Activated T-cell treated with anti-CD3 and anti-CD28 coated beads, Interleukin-2, amount 50 U/mL, for 1 hour (primary cell): ENCODE results near the gene LMAN1.

Experiments used
- DNase-seq: peaks from one replicate; pipeline ENCODE4 v3.0.0-alpha.2; 2020

Gene LMAN1

DNA sequence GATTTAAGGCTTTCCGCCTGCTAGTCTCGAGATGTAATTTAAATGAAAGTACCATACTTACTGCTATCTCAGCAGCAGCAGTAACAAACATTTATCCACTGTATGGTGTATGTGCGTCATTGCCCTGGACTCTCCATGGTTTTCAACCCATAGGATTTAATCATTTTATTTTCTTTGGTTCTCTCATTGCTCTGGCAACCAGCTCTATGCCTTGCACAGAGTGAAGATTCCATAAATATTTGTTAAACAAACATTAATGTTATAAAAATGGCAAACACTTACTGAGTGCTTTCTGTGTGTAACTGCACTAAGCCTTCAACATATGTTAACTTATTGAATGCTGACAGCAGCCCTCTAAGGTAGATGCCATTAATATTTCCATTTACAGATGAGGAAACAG, 1.3 kb upstream of the LMAN1 start:
- DNase-seq = no peak

DNA sequence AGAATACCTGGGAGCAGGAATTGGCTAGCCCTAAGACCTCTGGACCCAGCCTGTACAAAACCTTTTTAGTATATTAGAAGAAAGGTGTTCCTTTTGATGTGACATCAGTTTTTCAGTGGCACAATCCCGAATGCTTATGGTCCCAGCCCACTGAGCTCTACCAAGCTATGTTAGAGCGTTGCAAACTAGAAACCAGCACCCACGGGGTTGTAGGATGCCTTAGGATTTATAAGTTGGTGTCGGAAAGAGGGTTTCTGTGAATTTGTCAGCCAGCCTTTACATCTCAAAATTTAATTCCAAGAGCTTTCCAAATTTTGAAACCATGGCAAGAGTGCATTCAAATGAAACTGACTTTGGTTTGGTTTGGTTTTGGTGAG, 499 bp upstream of the LMAN1 start:
- DNase-seq = no peak

DNA sequence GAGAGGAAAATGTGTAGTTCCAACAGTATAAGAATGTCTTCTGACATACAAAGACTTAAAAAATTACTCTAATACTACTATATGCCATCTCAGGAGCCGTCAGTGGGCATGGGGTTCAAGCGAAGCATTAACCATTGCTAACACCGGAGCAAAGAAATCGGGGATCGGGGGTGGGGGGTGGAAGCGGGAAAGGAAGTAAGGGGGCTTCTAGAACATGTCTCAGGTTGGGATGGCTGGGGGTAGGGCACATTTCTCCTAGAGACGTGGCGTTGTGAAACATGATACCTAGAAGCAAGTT, 702 bp downstream of the LMAN1 start:
- no peak for DNase-seq

DNA sequence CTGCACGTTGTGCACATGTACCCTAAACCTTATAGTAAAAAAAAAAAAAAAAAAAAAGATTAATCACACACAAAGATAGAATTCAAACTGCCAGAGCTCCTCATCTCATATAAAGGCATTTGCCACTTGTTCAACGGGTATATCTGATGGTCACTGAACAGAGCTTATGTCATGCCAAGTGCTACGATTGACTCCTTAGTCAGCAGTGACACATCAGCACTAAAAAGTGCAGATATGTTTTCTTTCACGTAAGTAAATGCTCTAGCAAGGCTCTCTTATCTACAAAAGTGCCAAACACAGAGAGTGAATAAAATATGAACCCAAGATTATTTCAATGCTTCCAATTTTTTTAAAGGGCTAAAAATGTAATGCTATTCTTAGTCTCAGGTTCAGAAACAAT, 1.1 kb downstream of the LMAN1 start:
- no peak for DNase-seq

DNA sequence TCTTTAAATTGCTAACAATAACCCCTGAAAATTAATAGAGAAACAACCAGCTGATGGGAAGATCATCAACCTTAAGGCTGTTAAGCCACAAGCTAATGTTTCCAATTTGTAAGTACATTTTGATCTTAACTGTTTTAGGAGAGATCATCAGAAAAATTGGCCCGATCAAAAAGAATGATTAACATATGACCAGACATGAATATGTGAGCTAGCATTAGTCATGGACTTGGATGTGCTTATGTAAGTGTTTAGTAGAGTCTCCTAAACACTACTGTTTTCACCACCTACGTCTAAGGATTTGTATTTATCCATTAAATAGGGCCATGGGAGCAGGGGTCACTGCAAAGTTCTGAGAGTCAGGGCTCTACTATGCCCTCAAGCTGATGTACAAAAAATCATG, 4.3 kb downstream of the LMAN1 start:
- DNase-seq = no peak

DNA sequence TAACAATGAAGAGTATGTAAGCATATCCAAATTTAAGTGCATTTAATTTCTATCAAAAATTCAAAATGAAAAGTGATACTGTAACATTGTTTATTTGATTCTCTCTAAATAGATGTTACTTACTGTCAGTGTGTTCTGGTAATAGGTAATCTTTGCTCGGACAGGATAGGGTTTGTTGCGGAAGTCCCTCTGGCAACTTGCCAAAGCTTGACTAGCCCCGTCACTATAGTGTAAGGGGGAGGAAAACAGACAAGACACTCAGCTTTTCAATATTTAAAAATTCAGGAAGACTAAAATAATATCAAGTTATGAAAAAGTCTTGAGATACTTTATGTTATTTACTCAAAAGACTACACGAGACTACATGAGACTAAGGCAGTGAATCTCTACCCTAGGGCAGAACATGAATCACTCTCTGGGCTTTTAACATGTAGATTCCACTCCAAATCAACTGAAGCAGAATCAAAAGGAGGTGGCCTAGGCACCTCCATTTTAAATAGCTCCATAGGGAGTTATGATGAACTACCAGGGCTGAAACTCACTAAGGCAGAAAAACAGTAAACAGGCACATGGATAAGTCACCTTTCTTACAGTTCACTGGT, 5.9 kb downstream of the LMAN1 start:
- no peak for DNase-seq

DNA sequence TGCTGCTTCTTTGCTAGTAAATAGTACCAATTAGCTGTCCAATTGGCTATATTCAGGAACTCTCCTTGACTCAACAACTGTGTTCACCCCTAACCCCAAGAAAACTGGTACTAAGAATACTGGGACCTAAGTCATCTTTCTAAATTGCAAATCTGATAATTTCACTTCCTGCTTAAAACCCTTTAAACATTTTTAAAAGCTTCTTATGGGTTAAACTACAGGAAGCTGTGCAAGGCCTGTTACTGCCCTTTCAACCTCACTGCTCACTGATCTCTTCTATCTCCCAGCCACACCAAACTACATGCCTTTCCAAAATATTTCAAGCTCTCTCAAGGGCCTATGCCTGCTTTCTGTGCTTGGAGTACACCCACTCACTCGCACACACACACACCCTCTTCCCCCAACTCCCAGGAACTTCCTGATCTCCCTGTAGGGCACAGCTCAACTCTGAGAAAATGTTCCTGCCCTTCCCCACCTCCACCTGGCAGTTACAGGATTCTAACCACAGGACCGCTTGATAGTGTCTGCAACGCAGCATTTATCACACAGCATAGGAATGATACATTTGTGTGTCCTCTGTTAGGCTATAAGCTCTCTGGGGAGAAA, 6.7 kb downstream of the LMAN1 start:
- DNase-seq = no peak

DNA sequence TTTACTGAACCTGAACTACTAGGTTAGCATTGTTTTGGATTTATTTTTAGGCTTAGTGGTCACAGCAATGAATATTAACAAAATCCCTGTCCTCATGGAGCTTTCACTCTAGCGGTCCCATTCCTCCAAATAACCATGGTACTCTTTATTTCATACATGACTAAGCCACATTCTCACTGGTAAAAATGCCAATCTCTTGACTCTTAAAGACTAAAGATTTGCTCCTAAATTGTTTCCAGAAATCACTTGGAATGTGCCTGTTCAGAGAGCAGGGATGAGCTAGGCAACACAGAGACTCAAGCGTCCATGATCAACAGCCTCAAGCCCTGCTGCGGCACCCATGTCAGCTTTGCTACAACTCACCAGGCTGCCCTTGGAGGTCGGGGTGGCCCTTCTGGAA, 13.5 kb downstream of the LMAN1 start:
- no peak for DNase-seq

DNA sequence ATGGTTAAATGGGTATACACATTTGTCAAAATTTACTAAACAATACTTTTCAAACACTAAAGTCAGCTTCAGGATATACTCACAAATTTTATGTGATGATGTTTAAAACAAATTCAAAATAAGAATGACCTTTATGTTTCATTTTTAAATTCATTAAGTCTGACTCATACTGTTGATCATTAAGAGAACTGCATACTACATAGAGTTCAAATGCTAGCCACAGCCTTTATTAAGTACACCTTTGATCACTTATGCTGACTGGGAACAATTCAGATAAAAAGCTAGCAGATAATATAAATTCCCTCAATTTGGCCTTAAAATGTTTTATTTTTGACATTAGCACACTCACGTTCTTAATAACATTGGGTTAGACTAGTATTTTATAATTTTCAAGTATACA, 14.1 kb downstream of the LMAN1 start:
- no peak for DNase-seq

DNA sequence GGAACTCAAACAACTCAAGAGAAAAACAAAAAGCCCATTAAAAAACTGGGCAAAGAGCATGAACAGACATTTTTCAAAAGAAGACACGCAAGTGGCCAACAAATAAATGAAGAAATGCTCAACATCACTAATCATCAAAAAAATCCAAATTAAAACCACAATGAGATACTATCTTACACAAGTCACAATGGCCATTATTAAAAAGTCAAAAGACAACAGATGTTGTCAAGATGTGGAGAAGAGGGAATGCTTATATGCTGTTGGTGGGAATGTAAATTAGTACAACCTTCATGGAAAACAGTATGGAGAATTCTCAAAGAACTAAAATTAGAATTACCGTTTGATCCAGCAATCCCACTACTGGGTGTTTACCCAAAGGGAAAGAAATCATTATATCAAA, 15.1 kb downstream of the LMAN1 start:
- DNase-seq = no peak

DNA sequence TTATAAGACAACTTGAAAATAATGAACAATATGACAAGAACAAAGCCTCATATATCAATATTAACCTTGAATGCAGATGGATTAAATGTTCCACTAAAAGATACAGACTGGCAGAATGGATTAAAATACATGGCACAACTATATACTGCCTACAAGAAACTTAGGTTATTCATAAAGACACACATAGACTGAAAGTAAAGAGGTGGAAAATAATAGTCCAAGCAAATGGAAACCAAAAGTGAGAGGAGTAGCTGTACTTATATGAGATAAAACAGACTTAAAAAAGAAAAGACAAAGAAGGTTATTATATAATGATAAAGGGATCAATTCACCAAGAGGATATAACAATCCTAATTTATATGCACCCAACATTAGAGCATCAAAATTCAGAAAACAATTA, 18.2 kb downstream of the LMAN1 start:
- DNase-seq = no peak

DNA sequence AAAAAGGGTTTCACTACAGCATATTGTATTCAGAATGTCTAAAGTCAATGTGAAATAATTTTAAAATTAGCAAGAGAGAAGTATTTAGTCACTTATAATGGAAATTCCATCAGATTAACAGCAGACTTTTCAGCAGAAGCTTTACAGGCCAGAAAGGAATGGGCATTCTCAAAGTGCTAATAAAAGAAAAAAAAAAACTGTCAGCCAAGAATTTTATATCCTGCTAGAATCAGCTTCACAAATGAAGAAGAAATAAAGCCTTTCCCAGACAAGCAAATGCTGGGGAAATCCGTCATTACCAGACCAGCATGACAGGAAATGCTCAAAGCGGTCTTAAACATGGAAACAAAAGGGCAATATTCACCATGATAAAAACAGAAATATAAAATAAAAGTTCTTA, 18.8 kb downstream of the LMAN1 start:
- no peak for DNase-seq

DNA sequence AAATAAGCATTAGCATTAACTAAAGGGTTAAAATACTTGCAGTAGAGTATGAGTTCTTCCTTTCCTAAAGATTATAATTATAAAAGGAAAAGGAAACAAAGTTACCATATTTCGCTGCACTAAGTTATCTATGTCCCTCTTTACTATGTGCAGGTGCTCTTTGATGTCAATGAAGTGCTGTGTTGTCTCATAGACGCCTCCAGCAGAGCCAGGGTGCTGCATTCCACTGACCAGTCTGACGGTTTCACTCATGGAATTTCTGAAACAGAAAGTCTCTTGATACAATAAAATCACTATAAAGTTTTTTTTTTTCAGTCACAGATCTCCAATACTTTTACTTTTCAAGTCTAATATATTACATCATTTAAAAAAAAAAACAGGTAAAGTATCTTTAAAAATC, 26.1 kb downstream of the LMAN1 start:
- DNase-seq = no peak

DNA sequence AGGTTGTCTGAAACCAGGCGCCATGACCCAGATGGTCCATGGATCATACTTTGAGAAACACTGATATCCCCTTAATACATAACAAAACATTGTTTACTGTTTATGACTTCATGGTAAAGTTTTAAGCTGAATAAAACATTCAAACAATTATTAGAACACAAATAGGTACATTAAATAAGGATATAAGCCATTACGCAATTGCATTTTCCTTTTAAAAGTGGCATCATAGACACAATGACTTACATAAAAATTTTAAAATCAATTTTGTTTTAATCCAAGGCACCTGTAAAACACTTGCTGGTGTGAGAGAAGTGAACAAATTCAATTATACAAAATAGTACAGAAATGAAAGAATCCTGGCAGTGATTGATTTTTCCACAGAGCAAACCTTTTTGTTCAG, 30.4 kb downstream of the LMAN1 start:
- DNase-seq = no peak

DNA sequence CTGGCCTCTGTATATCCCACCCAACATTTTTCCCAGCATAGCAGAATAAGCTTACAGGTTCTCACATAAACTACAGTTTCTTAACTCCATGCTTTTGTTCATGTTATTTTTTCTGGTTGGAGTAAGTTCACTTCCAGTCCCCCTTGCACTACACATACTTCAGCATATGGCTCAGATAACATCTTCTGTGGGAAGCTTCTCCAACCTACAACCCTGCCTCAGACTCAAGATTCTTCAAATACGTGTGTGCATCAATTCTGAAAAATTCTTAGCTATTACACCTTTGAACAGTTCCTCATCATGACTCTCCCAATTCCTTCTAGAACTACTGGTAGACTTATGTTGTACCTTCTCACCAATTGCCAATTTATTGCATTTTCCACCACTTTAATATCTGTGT, 33.1 kb downstream of the LMAN1 start:
- no peak for DNase-seq

DNA sequence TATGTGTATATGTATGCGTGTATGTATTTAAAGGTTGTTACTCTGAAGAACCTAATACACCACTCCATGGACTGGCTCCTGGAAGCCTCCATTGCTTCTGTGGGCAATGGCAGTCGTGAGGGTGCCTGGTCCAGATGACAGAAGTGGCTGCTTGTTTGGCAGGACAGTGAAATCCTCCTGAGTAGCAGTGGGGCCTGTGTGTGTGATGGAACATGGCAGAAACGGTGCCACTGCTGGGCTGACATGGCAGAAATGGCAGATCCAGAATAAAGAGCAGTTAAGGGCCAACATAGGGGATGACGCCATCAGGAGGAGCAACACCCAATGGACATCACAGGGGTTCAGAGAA, 34.5 kb downstream of the LMAN1 start:
- DNase-seq = no peak

DNA sequence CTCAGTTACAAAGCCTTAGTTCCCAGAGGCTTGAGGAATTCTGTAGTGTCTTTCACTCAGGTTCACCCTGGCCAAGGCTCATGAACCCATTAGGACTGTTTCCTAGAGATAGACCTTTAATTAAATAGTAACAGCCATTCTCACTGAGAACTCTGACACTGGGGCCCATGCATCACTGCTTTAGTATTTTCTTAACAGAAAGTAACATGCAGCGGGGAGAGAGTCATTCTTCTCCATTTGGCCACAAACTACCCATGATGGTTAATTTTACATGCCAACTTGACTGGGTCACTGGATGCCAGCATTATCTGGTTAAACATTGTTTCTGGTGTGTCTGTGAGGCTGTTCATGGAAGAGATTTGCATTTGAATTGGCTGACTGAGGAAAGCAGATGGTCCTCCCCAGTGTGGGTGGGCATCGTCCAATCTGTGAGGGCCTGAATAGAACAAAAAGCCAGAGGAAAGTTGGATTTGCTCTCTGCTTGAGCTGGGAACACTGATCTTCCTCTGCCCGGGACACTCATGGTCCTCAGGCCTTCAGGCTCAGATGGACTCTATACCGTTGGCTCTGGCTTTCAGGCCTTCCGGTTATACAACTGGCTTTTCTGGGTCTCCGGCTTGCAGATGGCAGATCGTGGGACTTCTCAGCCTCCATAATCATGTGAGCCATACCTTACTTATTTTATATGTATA, 35.0 kb downstream of the LMAN1 start:
- DNase-seq = no peak

DNA sequence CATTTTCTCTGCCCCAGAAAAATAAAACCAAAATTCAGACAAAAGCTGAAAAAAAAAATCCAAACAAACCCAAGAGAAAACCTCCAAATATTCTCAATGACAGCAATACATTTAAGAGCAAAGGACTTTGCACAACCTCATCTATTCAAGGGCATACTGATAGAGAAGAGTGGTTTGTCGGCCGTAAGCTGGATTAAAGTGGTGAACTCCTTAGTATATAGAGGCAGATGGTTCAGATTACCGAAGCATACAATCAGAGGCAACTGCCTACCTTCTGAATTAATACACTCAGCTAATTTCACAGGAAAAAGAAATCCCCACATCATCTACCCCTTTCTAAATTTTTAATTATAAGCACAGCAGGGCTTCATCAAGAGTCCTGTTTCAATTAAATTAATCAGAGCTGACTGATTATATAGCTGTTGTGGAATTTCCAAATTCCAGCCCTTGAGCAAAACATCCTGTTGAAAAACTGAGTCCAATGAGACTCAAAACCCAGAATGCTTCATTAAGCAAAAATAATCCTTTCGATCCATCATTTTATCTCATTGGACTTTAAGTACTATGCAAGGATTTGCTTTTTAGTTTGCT, 40.5 kb downstream of the LMAN1 start, which contains the start of gene CPLX4:
CPLX4 (minus strand) TSS at position 190 of the 591 bp plus-strand sequence; CDS start at position 3, 187 bp downstream.
- no peak for DNase-seq

DNA sequence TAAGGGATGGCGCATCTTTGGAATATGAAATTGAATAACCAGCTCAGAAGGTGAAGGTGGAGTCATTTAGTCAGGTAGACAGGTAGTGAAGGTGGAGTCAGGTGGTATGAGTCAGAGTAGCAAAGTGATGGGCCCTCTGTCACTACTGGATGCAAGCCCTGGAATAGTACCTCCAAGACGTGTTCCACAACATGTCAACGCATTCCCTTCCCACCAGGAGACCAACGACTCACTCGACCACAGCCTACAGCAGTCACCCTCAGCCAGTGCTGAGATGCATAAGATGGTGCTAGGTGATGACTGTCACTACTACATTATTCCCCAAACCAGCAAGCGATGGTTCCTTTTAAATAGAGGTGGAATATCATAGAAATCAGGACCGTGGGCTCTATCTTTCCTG, 47.4 kb downstream of the LMAN1 start:
- no peak for DNase-seq

DNA sequence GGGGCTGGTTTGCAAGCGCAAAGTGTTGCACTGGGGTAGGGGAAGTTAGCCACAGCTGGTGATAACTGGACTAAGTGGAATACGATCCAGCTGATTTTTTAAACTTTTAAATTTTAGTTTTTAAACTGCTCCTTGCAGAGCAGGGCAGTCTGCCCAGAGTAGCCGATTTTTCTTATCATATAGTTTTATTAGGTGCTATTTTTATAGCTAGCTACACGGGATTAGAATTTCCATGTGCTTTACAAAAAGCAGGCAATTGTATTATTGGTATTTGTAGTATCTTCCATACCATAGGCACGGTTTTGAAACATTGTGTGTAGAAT, 50.2 kb downstream of the LMAN1 start:
- no peak for DNase-seq

DNA sequence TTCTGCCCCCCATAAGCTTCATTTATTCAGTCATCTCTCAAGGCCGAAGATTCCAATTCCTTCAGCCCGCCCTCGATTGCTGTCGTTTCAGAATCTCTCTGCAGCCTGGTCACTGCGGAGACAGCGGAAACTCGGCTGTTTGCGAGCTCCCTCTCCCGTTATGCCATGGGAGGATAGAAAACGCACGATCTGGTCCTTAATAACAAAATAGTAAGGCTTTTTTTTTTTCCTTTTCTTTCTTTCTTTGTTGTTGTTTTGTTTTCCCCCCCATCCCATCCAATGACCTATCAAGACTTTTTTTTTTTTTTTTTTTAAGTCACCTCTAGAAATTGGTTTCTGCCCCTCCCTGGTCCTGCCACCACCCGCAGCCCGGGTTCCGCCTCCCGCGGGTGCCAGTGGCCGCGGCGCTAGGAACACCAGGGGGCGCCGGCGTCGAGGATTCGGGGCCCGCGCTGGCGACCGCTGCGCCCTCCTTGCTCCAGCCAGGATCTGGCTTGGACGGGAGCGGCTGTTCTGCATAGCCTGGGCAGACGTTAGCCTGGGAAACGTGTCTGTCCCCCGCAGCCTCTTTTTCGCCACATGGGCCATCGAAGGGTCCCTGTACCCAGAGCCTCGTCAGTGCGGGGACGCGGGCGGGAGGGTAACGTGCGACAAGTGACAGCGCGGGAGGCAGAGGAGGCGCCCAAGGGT, 50.7 kb downstream of the LMAN1 start:
- peak; percentile 75 for DNase-seq

DNA sequence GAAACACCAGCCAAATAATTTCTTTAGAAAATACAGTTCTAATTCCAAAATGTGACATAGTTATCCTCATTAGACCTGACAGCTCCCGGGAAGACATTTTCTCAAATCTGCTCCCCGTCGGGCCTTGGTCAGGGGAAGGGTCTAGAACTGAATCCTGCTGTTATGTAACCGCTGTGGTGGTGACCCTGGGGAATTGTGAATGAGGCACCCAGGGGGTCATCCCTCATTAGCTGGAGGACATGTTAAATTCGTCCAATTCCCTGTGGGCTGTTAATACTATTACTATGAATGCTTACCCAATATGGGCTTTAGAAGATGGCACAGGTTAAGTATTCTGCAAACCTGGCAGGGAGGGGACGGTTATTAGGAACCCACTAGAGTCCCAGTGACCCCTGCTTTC, 52.4 kb downstream of the LMAN1 start:
- DNase-seq = no peak

DNA sequence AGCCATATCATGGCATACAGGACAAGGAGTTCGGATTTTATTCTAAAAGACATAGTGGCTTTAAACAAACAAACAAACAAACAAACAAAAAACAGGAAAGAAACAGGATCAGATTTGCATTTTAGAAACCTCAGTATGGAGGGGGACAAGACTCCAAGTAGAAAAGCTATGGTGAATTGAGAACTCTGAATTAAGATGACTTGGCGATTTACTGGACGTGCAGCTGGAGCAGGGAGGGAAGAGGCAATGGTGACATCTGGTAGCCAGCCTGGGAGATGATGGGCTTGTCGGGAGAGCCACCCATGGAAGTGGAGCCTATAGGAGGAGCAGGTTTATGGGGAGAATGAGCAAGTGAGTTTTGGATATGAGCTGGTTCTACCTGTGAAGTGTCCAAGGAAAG, 53.8 kb downstream of the LMAN1 start:
- DNase-seq = no peak

DNA sequence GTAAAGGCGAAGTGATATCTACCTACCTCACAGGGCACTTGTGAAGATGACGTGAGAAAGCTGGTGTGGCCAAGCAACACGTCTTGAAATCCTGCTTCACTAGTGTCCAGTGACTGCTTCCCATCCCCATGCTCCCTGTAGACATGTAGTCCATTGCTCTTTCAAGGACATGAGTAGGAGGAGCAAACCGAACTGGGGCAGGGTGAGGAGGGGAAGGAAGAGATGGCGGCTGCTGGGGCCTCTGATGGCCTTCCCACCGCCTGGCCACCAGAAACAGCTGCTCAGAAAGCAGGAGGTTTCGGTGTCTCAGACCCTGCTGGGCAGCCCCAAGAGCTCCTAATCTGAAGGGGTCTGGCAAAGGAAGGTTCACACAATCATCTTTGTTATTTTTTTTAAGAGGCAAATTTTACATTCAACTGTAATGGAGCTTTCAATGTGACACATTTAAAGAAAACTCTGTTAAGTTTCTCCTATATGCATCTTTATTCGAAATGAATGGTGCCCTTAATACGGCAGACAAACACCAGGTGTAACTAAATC, 55.3 kb downstream of the LMAN1 start:
- DNase-seq = no peak
